DOHH2 (cell line): ENCODE measurements around the gene OTOR.

Experiments
- EZH2phosphoT487 ChIP-seq: fragments of 200-600 bp; sonication (generic); IDR thresholded peaks from 2 replicates; pipeline ENCODE4 v1.6.1; 2017; ENCODE audit warnings: borderline replicate concordance, mild to moderate bottlenecking, antibody characterized with exemption, low read length, moderate library complexity, mixed read lengths
- TF ChIP-seq, protein P1 (sequence below): fragments of 200-600 bp; sonication (generic); IDR thresholded peaks from one replicate; pipeline ENCODE4 v1.5.1; 2014; ENCODE audit warnings: antibody characterized with exemption, mild to moderate bottlenecking, low read depth, low read length; ENCODE audit not compliant: poor library complexity, severe bottlenecking

DNA sequence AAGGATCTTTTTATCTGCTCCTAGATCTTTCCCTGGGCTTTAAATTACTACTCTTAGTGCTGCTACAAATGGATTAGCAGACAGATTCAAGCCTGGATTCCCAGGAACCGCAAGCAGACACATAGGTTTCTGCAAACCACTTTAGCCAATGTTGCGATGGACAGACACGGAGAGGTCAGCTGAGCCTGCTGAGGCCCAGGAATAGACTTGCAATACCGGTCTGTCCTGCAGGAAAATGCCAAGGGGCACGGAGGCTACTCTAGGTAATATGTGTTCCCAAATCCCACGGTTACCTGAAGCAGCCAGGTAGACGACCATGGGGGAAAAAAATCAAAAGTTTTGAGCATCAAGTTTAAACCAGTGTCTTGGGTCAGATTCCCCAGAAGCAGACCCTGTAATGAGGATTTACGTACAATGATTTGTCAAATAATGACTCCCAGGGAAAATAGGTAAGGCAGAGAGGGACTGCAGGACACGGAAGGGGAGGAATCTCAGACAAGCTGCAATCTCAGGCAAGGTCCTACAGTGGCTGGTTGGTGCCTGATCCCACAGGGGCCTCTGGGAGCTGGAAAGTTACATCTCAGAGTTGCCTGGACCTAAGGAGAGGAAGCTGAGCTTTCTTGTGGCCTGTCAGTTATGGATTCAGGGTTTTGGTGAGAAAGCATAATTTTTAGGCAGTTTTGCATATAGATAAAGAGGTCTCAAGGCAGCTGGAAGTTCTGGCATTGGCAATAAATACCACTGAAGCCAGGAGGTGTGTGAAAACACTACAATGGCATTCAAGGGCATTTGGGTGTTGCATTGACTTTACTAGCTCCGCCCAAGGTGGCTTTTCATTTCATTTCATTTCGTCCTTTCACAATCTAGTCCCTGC is 12.5 kb downstream of the OTOR start:
- TF ChIP-seq, protein P1, sequence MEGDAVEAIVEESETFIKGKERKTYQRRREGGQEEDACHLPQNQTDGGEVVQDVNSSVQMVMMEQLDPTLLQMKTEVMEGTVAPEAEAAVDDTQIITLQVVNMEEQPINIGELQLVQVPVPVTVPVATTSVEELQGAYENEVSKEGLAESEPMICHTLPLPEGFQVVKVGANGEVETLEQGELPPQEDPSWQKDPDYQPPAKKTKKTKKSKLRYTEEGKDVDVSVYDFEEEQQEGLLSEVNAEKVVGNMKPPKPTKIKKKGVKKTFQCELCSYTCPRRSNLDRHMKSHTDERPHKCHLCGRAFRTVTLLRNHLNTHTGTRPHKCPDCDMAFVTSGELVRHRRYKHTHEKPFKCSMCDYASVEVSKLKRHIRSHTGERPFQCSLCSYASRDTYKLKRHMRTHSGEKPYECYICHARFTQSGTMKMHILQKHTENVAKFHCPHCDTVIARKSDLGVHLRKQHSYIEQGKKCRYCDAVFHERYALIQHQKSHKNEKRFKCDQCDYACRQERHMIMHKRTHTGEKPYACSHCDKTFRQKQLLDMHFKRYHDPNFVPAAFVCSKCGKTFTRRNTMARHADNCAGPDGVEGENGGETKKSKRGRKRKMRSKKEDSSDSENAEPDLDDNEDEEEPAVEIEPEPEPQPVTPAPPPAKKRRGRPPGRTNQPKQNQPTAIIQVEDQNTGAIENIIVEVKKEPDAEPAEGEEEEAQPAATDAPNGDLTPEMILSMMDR: no peak
- TF ChIP-seq EZH2phosphoT487: no peak
